Body of pancreas (tissue), 4 donors: ENCODE results near the gene MBD6. TPM values are rescaled to one million over a fixed set of nuclear protein-coding genes. Genes with fewer than 3 reads are reported as not detected.
"Not testable (repeated sequence)": the region's sequence is repeated elsewhere in the genome, so short reads cannot be mapped to it uniquely, and the experiment has no call there.

Source experiments
- ATAC-seq: fragments of 150-250 bp; one replicate; pipeline ENCODE4 v1.9.1; 2016
- DNase-seq, 4 donors: peaks; one replicate each; pipeline ENCODE4 v3.0.0-alpha.2; 2019
- H3K27ac ChIP-seq, 4 donors: fragments of 200-600 bp; sonication (generic); 1 replicate in 3 of 4; 2 replicates in 1 of 4; pipeline versions ENCODE4 v1.5.1 to v1.6.1; 2016 to 2019; ENCODE audit warnings: mild to moderate bottlenecking in 1 of 4, mixed read lengths in 1 of 4, moderate library complexity in 1 of 4
- H3K27me3 ChIP-seq, 2 donors: fragments of 200-600 bp; sonication (generic); one replicate each; pipeline ENCODE4 v1.6.0; 2016; ENCODE audit warnings: mild to moderate bottlenecking in 1 of 2
- H3K36me3 ChIP-seq, 2 donors: fragments of 200-600 bp; sonication (generic); replicated peaks in 1 of 2; 2 replicates each; pipeline ENCODE4 v1.5.1; 2016; ENCODE audit warnings: low read depth in 2 of 2; ENCODE audit not compliant: insufficient read depth in 1 of 2
- H3K4me1 ChIP-seq: fragments of 200-600 bp; sonication (generic); one replicate; pipeline ENCODE4 v1.6.0; 2016
- H3K4me3 ChIP-seq, 2 donors: fragments of 200-600 bp; sonication (generic); 1 replicate in 1 of 2; 2 replicates in 1 of 2; pipeline ENCODE4 v1.5.1; 2016 to 2019
- H3K9me3 ChIP-seq, 3 donors: fragments of 200-600 bp; sonication (generic); 1 replicate in 2 of 3; 2 replicates in 1 of 3; pipeline ENCODE4 v1.5.1; 2016
- POLR2A ChIP-seq, 3 donors: fragments of 450-650 bp; IDR thresholded peaks; one replicate each; pipeline ENCODE4 v1.6.1; 2016; ENCODE audit warnings: antibody characterized with exemption in 3 of 3, mild to moderate bottlenecking in 2 of 3
- WGBS, 2 donors: methylation state at CpG; one replicate each; pipeline ENCODE4 v1.1.5; 2017; 5-methylcytosine and 5-hydroxymethylcytosine counted together
- intact Hi-C: fragments of 100-400 bp; cut with DNase I; formaldehyde crosslinking; loops from one replicate; pipeline ENCODE4 v1.15.1; 2023
- total RNA-seq, 2 donors: library from RNA; depleted of rRNA; stranded (reverse); fragments of >200 nt; gene quantifications; one replicate each; pipeline ENCODE4 v1.1.0, GENCODE V29; 2016
- TF ChIP-seq, protein P1 (sequence below), 7 experiments: fragments of 450-650 bp in 4 of 7; fragments of 200-600 bp in 3 of 7; sonication (generic) in 3 of 7; IDR thresholded peaks; one replicate each; pipeline ENCODE4 v1.5.1; 2016 to 2019; ENCODE audit warnings: antibody characterized with exemption in 7 of 7

MBD6 gene
- total RNA-seq, 2 donors from 2014 or later, result 22.7 to 30.6 TPM

GRCh38 chr12:57507796-57508195 lies 14.8 kb upstream of the MBD6 start:
- 97 to 100% methylated on average over 1 to 6 of the region's 28 CpGs for WGBS, 2 donors
- H3K4me3 ChIP-seq, H3K9me3 ChIP-seq, H3K27ac ChIP-seq, H3K27me3 ChIP-seq, DNase-seq, ATAC-seq, intact Hi-C loops, H3K4me1 ChIP-seq: not testable (repeated sequence)
- H3K36me3 ChIP-seq, result peaks cover 0 to 28% of the 10 kb centered on the region in 2 donors

GRCh38 chr12:57511161-57511560 lies 11.5 kb upstream of the MBD6 start:
- Histone ChIP-seq H3K27me3 (no peaks in the 10 kb centered on the region), H3K36me3 (peaks cover 4 to 19% of the 10 kb centered on the region in 2 donors), H3K27ac (no peak overlapping the region), H3K4me3 (no peak overlapping the region), H3K4me1 (peaks cover 18% of the 10 kb centered on the region), H3K9me3 (no peaks in the 10 kb centered on the region)
- ATAC-seq (no peak), DNase-seq (no peak)
- intact Hi-C loops, result no loop called here
- WGBS, 2 donors, result 98 to 100% methylated on average over 3 to 4 of the region's 4 CpGs
- TF ChIP-seq, protein P1, sequence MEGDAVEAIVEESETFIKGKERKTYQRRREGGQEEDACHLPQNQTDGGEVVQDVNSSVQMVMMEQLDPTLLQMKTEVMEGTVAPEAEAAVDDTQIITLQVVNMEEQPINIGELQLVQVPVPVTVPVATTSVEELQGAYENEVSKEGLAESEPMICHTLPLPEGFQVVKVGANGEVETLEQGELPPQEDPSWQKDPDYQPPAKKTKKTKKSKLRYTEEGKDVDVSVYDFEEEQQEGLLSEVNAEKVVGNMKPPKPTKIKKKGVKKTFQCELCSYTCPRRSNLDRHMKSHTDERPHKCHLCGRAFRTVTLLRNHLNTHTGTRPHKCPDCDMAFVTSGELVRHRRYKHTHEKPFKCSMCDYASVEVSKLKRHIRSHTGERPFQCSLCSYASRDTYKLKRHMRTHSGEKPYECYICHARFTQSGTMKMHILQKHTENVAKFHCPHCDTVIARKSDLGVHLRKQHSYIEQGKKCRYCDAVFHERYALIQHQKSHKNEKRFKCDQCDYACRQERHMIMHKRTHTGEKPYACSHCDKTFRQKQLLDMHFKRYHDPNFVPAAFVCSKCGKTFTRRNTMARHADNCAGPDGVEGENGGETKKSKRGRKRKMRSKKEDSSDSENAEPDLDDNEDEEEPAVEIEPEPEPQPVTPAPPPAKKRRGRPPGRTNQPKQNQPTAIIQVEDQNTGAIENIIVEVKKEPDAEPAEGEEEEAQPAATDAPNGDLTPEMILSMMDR (IDR thresholded peaks at IDR 0.05), result no peak
- no peak for TF ChIP-seq POLR2A (IDR thresholded peaks at IDR 0.05)

- DNase-seq (no peak), ATAC-seq (no peak)
- peak overlapping the region in 1 of 4 donors; percentile 5 for H3K27ac ChIP-seq
- H3K4me1 ChIP-seq, result peaks cover 21% of the 10 kb centered on the region
- intact Hi-C loops, result no loop called here
- no peaks in the 10 kb centered on the region for H3K27me3 ChIP-seq
- TF ChIP-seq, protein P1 (IDR thresholded peaks at IDR 0.05), result no peak
- TF ChIP-seq POLR2A (IDR thresholded peaks at IDR 0.05), result no peak
- no peak overlapping the region for H3K4me3 ChIP-seq
- H3K9me3 ChIP-seq, result no peaks in the 10 kb centered on the region
- 94 to 98% methylated on average over 7 of the region's 7 CpGs for WGBS, 2 donors
- peaks cover 4 to 22% of the 10 kb centered on the region in 2 donors for H3K36me3 ChIP-seq
These were observed 10.9 kb upstream of the MBD6 start for GRCh38 chr12:57511588-57512325.

GRCh38 chr12:57512665-57513064 lies 10.0 kb upstream of the MBD6 start:
- TF ChIP-seq, protein P1 (IDR thresholded peaks at IDR 0.05), result no peak
- TF ChIP-seq POLR2A (IDR thresholded peaks at IDR 0.05), result no peak
- peaks cover 30% of the 10 kb centered on the region for H3K4me1 ChIP-seq
- no peaks in the 10 kb centered on the region for H3K9me3 ChIP-seq
- no peak overlapping the region for H3K4me3 ChIP-seq
- no peaks in the 10 kb centered on the region for H3K27me3 ChIP-seq
- peaks cover 4 to 26% of the 10 kb centered on the region in 2 donors for H3K36me3 ChIP-seq
- no peak for ATAC-seq
- 78 to 81% methylated on average over 6 of the region's 6 CpGs for WGBS, 2 donors
- no peak overlapping the region for H3K27ac ChIP-seq
- intact Hi-C loops, result no loop called here
- no peak for DNase-seq

DNA sequence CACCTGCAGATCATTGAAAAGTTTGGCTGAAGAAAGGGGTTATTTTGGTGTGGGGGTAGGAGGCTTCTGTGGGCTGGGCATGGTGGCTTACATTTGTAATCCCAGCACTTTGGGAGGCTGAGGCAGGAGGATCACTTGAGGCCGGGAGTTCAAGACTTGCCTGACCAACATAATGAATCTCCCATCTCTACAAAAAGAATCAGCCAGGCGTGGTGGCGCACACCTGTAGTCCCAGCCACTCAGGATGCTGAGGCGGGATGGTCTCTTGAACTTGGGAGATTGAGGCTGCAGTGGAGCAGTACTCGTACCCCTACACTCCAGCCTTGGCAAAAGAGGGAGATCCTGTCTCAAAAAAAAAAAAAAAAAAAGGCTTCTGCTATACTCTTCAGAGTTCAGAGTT lies 9.4 kb upstream of the MBD6 start:
- DNase-seq, result no peak
- no peaks in the 10 kb centered on the region for H3K27me3 ChIP-seq
- intact Hi-C loops, result no loop called here
- peaks cover 4 to 26% of the 10 kb centered on the region in 2 donors for H3K36me3 ChIP-seq
- WGBS, 2 donors, result 95 to 99% methylated on average over 5 of the region's 5 CpGs
- no peaks in the 10 kb centered on the region for H3K9me3 ChIP-seq
- ATAC-seq, result no peak
- no peak overlapping the region for H3K27ac ChIP-seq
- no peak overlapping the region for H3K4me3 ChIP-seq
- no peak for TF ChIP-seq POLR2A (IDR thresholded peaks at IDR 0.05)
- TF ChIP-seq, protein P1 (IDR thresholded peaks at IDR 0.05), result no peak
- peaks cover 36% of the 10 kb centered on the region for H3K4me1 ChIP-seq

GRCh38 chr12:57513677-57514076 lies 8.9 kb upstream of the MBD6 start:
- peaks cover 40% of the 10 kb centered on the region for H3K4me1 ChIP-seq
- H3K36me3 ChIP-seq, result peaks cover 4 to 26% of the 10 kb centered on the region in 2 donors
- H3K27ac ChIP-seq, result peak overlapping the region in 1 of 4 donors; percentile 19
- H3K9me3 ChIP-seq, DNase-seq, intact Hi-C loops, H3K27me3 ChIP-seq, ATAC-seq, H3K4me3 ChIP-seq: not testable (repeated sequence)
- WGBS, 2 donors, result 86 to 90% methylated on average over 6 of the region's 6 CpGs

DNA sequence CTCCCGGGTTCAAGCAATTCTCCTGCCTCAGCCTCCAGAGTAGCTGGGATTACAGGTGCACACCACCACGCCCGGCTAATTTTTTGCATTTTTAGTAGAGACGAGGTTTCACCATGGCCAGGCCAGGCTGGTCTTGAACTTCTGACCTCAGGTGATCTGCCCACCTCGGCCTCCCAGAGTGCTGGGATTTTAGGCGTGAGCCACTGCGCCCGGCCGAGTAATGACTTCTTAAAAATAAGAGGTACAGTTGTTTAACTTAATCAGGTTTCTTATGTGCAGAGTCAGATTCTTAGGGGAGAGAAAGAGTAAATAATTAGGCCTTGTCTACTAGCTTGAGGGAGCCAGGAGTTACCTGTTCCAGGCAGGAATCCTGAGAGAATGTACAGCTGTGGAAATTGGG lies 8.4 kb upstream of the MBD6 start:
- Histone ChIP-seq H3K27ac (peak overlapping the region in 3 of 4 donors; percentile 19 to 41 (median 34)), H3K36me3 (peaks cover 4 to 26% of the 10 kb centered on the region in 2 donors), H3K4me1 (peaks cover 46% of the 10 kb centered on the region)
- DNase-seq, H3K27me3 ChIP-seq, H3K9me3 ChIP-seq, ATAC-seq, H3K4me3 ChIP-seq, intact Hi-C loops: not testable (repeated sequence)
- 59 to 67% methylated on average over 9 of the region's 9 CpGs for WGBS, 2 donors
